ENCODE results near the gene EPG5. TPM values are rescaled to one million over a fixed set of nuclear protein-coding genes. Genes with fewer than 3 reads are reported as not detected.

Gene EPG5
- total and polyA plus RNA-seq, 2 donors (not counting 3 experiments of a cell fraction or from before 2014, with no cell fraction given): 16.7 to 25.6 TPM

DNA sequence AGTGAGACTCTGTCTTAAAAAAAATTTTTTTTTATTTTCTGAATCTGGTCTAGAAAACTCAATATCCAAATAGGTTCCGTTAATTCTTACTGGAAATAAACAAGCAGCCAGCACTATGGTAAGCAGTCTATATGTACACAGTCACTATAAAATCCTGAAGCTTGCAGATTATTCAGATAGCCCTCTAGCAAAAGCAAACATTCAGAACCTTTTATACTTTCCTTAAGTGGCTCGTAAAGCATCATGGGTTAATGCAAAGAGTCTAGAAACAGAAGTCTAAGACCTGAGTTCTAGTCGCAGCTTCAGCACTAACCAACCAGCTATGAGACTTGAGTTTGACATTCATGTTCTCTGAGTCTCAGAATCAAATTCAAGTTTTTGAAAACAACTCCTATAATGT lies 89.7 kb downstream of the EPG5 start:
- FAIRE-seq: no peak
- intact Hi-C loops (cut with micrococcal nuclease): no loop called here
- H3K27ac ChIP-seq (ENCODE audit: insufficient read depth, low read depth, low read length): no peak overlapping the region
- no peak overlapping the region for H3K9ac ChIP-seq (replicated peaks; ENCODE audit: extremely low read depth, insufficient read depth, low read length)
- POLR2A ChIA-PET: no interaction called here
- H3K4me1 ChIP-seq (ENCODE audit: control insufficient read depth, extremely low read depth, insufficient read depth, low read length): no peaks in the 10 kb centered on the region
- no peaks in the 10 kb centered on the region for H4K20me1 ChIP-seq (replicated peaks; ENCODE audit: control insufficient read depth, extremely low read depth, insufficient read depth, low read length)
- no peak for DNase-seq (ENCODE audit: low read depth, low spot score)
- H3K9me1 ChIP-seq (replicated peaks; ENCODE audit: control insufficient read depth, extremely low read depth, insufficient read depth, low read length): no peaks in the 10 kb centered on the region
- no peak overlapping the region for H3K4me2 ChIP-seq (ENCODE audit: insufficient read depth, low read length)
- no peak overlapping the region for H3K4me3 ChIP-seq (replicated peaks in 1 of 3; ENCODE audit: insufficient read depth in 1 of 3, low read depth in 1 of 3, low read length in 3 of 3)
- no peaks in the 10 kb centered on the region for H3K27me3 ChIP-seq (ENCODE audit: control insufficient read depth in 2 of 2, insufficient read depth in 2 of 2, low read length in 2 of 2)
- CTCF ChIA-PET: interaction anchor here (0.8 to 5.8 kb wide), 6 partner anchors 12 to 213 kb away, joined by 3 to 167 read pairs (median 20); partner anchors contain the start of gene SLC14A1
- no peak overlapping the region for H2AFZ ChIP-seq (ENCODE audit: low read depth, low read length)
- BruUV-seq (replicated peaks): no TSS peak
- H3K36me3 ChIP-seq (ENCODE audit: control insufficient read depth in 2 of 2, extremely low read depth in 1 of 2, insufficient read depth in 2 of 2, low read length in 2 of 2): peaks cover 5 to 8% of the 10 kb centered on the region in 2 experiments
- dilution Hi-C loops (cut with MboI; ENCODE audit: extremely low pct_ligation_motif_present, low sequenced_read_pairs): no loop called here
- H3K9me3 ChIP-seq (replicated peaks; ENCODE audit: control insufficient read depth, insufficient read depth, low read length): no peaks in the 10 kb centered on the region
- no peaks in the 10 kb centered on the region for H3K79me2 ChIP-seq (ENCODE audit: control insufficient read depth, insufficient read depth, low read length)
- TF ChIP-seq POLR2A (IDR thresholded peaks at IDR 0.05; ENCODE audit: low read depth, low read length): no peak
- TF ChIP-seq, protein P1, sequence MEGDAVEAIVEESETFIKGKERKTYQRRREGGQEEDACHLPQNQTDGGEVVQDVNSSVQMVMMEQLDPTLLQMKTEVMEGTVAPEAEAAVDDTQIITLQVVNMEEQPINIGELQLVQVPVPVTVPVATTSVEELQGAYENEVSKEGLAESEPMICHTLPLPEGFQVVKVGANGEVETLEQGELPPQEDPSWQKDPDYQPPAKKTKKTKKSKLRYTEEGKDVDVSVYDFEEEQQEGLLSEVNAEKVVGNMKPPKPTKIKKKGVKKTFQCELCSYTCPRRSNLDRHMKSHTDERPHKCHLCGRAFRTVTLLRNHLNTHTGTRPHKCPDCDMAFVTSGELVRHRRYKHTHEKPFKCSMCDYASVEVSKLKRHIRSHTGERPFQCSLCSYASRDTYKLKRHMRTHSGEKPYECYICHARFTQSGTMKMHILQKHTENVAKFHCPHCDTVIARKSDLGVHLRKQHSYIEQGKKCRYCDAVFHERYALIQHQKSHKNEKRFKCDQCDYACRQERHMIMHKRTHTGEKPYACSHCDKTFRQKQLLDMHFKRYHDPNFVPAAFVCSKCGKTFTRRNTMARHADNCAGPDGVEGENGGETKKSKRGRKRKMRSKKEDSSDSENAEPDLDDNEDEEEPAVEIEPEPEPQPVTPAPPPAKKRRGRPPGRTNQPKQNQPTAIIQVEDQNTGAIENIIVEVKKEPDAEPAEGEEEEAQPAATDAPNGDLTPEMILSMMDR (IDR thresholded peaks at IDR 0.05; ENCODE audit: extremely low read depth in 1 of 2, insufficient read depth in 1 of 2, low read depth in 1 of 2, low read length in 2 of 2): no peak
- TF ChIP-seq, protein P2, sequence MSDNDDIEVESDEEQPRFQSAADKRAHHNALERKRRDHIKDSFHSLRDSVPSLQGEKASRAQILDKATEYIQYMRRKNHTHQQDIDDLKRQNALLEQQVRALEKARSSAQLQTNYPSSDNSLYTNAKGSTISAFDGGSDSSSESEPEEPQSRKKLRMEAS (IDR thresholded peaks at IDR 0.05; ENCODE audit: insufficient read depth, insufficient read length): no peak

DNA sequence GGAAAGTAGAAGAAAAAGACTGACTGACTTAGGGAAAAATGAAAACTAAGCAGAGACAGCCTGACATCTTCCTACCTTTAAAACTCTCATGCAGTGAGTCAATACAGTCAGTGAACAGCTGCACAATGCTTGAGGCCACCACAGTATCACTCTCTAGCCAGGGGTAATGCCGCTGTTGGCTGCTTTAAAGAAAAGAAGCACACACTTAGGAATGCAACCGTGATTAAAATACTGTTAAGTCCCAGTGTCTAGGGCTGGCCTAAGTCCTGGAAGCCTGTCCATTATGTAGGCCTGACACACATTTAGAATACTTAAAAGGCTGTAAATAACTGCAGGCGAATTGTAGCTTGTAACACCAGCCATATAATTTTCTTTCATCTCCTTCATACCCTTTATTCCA lies 91.0 kb downstream of the EPG5 start:
- DNase-seq (ENCODE audit: low read depth, low spot score) (no peak), FAIRE-seq (no peak)
- TF ChIP-seq POLR2A (IDR thresholded peaks at IDR 0.05; ENCODE audit: low read depth, low read length) (no peak), FOS (IDR thresholded peaks at IDR 0.05; ENCODE audit: borderline replicate concordance, insufficient read depth, low read length) (no peak), JUN (IDR thresholded peaks at IDR 0.05; ENCODE audit: borderline replicate concordance, insufficient read depth, insufficient read length, low read depth) (no peak), POLR2AphosphoS5 (IDR thresholded peaks at IDR 0.05; ENCODE audit: insufficient read depth, low read depth, low read length) (no peak), GATA2 (IDR thresholded peaks at IDR 0.05; ENCODE audit: insufficient read depth, insufficient read length, low read depth, low read length) (no peak), MYC (IDR thresholded peaks at IDR 0.05; ENCODE audit: low read depth, low read length) (no peak), EZH2 (IDR thresholded peaks at IDR 0.05; ENCODE audit: borderline replicate concordance, low read depth, low read length, severe bottlenecking) (no peak)
- TF ChIP-seq, protein P2 (IDR thresholded peaks at IDR 0.05; ENCODE audit: insufficient read depth, insufficient read length): no peak
- TF ChIP-seq, protein P1 (IDR thresholded peaks at IDR 0.05; ENCODE audit: extremely low read depth in 1 of 2, insufficient read depth in 1 of 2, low read depth in 1 of 2, low read length in 2 of 2): no peak
- Histone ChIP-seq H3K9me3 (replicated peaks; ENCODE audit: control insufficient read depth, insufficient read depth, low read length) (no peaks in the 10 kb centered on the region), H2AFZ (ENCODE audit: low read depth, low read length) (no peak overlapping the region), H3K9ac (replicated peaks; ENCODE audit: extremely low read depth, insufficient read depth, low read length) (no peak overlapping the region), H3K4me3 (replicated peaks in 1 of 3; ENCODE audit: insufficient read depth in 1 of 3, low read depth in 1 of 3, low read length in 3 of 3) (no peak overlapping the region), H3K36me3 (ENCODE audit: control insufficient read depth in 2 of 2, extremely low read depth in 1 of 2, insufficient read depth in 2 of 2, low read length in 2 of 2) (peaks cover 3 to 8% of the 10 kb centered on the region in 2 experiments), H3K4me1 (ENCODE audit: control insufficient read depth, extremely low read depth, insufficient read depth, low read length) (no peaks in the 10 kb centered on the region), H3K79me2 (ENCODE audit: control insufficient read depth, insufficient read depth, low read length) (no peaks in the 10 kb centered on the region), H4K20me1 (replicated peaks; ENCODE audit: control insufficient read depth, extremely low read depth, insufficient read depth, low read length) (no peaks in the 10 kb centered on the region), H3K4me2 (ENCODE audit: insufficient read depth, low read length) (no peak overlapping the region), H3K27ac (ENCODE audit: insufficient read depth, low read depth, low read length) (no peak overlapping the region), H3K27me3 (ENCODE audit: control insufficient read depth in 2 of 2, insufficient read depth in 2 of 2, low read length in 2 of 2) (no peaks in the 10 kb centered on the region), H3K9me1 (replicated peaks; ENCODE audit: control insufficient read depth, extremely low read depth, insufficient read depth, low read length) (no peaks in the 10 kb centered on the region)
- ChIA-PET POLR2A (interaction anchor here (0.7 kb wide), 1 partner anchor 565 kb away, joined by 4 read pairs; no protein-coding TSS in a partner anchor), CTCF (interaction anchor here (0.7 to 5.8 kb wide), 3 partner anchors 11 to 197 kb away, joined by 3 to 86 read pairs (median 3); no protein-coding TSS in a partner anchor)
- no TSS peak for BruUV-seq (replicated peaks)
- dilution Hi-C loops (cut with MboI; ENCODE audit: extremely low pct_ligation_motif_present, low sequenced_read_pairs): no loop called here
- intact Hi-C loops (cut with micrococcal nuclease): no loop called here
